Peyer's patch (tissue), 4 donors: ENCODE data around the gene FUT8.

Source experiments
- CTCF ChIP-seq, 6 experiments: fragments of 450-650 bp in 4 of 6; fragments of 200-600 bp in 2 of 6; sonication (generic) in 1 of 6; IDR thresholded peaks; one replicate each; pipeline ENCODE4 v1.5.1; 2017 to 2019; ENCODE audit warnings: antibody characterized with exemption in 6 of 6, mild to moderate bottlenecking in 3 of 6, moderate library complexity in 1 of 6
- POLR2A ChIP-seq, 2 donors: fragments of 450-650 bp; IDR thresholded peaks; one replicate each; pipeline ENCODE4 v1.5.1; 2017; ENCODE audit warnings: antibody characterized with exemption in 2 of 2, mild to moderate bottlenecking in 2 of 2, moderate library complexity in 2 of 2

DNA sequence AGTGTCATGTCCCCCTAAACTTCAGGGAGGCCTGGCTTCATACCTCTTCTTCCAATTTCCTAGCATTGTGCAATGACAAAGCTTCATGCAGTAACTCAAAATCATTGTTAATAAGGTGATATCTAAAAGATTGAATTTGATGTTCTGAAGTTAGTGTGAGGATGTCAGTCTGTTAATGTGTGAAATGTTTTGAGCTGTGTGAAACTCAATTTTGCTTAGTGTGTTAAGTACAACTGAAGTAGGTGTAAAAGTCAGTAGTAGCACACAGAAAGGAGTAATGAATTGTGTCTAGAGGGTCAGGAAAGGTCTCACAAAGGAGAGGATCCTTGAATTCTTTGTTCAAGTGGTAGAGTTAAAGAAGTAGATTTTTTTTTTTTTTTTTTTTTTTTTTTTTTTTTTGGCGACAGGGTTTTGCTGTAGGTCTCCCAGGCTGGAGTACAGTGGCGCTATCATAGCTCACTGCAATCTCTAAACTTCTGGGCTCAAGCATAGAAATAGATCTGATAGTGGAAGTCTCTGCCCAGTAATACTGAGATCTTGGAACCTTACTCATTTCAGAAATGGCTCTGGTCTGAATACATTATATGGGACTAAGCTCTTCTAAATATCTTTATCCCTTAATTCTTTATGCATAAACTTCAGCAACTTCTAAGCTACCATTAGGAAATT lies 63.9 kb downstream of the FUT8 start:
- TF ChIP-seq CTCF (IDR thresholded peaks at IDR 0.05) (no peak), POLR2A (IDR thresholded peaks at IDR 0.05) (no peak)
